Measurements from ENCODE around the gene SYT1.

SYT1 gene

DNA sequence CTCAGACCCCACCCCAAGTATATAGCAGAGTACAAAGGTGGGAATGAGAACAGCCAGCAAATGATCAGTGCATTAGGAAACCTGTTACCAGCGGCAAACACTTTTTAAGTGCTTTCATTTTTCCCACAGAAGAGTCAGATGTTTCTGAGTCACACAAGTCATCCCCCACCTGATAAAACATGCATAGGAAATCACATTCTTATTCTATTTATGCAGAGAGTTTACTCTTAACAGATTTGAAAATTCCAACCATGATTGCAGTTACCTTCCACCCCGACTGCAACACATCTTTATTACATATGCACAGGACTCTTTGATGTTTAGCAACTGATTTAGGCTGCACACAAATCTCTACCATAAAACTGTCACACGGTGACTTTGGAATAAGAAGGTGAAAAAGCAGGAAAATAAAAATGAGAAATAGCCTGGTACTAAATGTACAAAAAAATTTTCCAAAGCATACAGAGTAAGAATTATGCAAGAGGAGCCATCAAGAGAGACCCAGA is 589.8 kb downstream of the SYT1 start:
- TF ChIP-seq SIN3A (IDR thresholded peaks at IDR 0.05; ENCODE audit: borderline replicate concordance, insufficient read depth, low read length) (no peak), FOXP2 (optimal IDR thresholded peaks at IDR 0.05; ENCODE audit: borderline replicate concordance, extremely low read depth, extremely low read length, insufficient read depth) (no peak), POLR2AphosphoS5 (IDR thresholded peaks at IDR 0.05; ENCODE audit: low read depth, low read length) (no peak), TAF1 (IDR thresholded peaks at IDR 0.05; ENCODE audit: borderline replicate concordance, insufficient read depth, low read length) (no peak)
- TF ChIP-seq, protein P1, sequence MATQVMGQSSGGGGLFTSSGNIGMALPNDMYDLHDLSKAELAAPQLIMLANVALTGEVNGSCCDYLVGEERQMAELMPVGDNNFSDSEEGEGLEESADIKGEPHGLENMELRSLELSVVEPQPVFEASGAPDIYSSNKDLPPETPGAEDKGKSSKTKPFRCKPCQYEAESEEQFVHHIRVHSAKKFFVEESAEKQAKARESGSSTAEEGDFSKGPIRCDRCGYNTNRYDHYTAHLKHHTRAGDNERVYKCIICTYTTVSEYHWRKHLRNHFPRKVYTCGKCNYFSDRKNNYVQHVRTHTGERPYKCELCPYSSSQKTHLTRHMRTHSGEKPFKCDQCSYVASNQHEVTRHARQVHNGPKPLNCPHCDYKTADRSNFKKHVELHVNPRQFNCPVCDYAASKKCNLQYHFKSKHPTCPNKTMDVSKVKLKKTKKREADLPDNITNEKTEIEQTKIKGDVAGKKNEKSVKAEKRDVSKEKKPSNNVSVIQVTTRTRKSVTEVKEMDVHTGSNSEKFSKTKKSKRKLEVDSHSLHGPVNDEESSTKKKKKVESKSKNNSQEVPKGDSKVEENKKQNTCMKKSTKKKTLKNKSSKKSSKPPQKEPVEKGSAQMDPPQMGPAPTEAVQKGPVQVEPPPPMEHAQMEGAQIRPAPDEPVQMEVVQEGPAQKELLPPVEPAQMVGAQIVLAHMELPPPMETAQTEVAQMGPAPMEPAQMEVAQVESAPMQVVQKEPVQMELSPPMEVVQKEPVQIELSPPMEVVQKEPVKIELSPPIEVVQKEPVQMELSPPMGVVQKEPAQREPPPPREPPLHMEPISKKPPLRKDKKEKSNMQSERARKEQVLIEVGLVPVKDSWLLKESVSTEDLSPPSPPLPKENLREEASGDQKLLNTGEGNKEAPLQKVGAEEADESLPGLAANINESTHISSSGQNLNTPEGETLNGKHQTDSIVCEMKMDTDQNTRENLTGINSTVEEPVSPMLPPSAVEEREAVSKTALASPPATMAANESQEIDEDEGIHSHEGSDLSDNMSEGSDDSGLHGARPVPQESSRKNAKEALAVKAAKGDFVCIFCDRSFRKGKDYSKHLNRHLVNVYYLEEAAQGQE (IDR thresholded peaks at IDR 0.05; ENCODE audit: insufficient read depth in 1 of 2, low read depth in 2 of 2, low read length in 2 of 2), result no peak

DNA sequence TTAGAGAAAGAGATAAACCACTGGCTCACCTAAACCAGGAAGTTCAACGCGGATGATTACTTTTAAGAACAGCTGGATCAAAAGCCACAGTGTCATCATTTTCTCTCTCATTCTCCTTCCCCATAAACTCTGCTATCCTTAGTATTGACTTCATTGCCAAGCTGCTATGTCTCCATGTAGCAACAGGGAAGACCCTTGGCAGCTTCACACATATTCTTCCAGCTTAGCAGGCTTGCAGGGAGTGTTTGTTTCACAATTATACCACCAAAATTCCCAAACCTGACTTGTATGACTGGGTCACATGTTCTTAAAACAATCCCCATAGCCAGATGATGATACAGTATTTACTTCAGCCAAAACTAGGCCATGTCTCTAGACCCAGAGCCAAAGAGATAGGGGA is 590.7 kb downstream of the SYT1 start:
- TF ChIP-seq, protein P1 (IDR thresholded peaks at IDR 0.05; ENCODE audit: insufficient read depth in 1 of 2, low read depth in 2 of 2, low read length in 2 of 2), result no peak
- TF ChIP-seq SIN3A (IDR thresholded peaks at IDR 0.05; ENCODE audit: borderline replicate concordance, insufficient read depth, low read length), result no peak
- TF ChIP-seq FOXP2 (optimal IDR thresholded peaks at IDR 0.05; ENCODE audit: borderline replicate concordance, extremely low read depth, extremely low read length, insufficient read depth), result no peak

DNA sequence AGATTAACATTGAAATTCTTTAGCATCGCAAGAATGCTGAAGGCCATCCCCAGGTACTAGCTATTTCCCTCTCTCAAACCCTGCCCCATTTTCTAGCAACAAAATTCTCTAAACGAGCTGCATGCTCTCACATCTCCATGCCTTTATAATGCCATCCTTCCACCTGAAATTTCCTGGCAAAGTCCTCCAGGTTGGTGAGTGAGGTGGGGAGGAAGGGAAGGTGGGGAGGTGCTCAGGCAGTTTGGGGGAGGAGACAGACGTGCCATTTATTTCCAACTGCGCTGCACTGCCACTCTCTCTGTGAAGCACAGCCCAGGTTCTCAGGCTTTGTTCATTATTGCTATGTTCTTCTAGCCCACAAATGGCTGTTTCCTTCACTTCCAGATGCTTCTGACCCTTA is 617.7 kb downstream of the SYT1 start:
- TF ChIP-seq SIN3A (IDR thresholded peaks at IDR 0.05; ENCODE audit: borderline replicate concordance, insufficient read depth, low read length) (no peak), POLR2AphosphoS5 (IDR thresholded peaks at IDR 0.05; ENCODE audit: low read depth, low read length) (no peak), FOXP2 (optimal IDR thresholded peaks at IDR 0.05; ENCODE audit: borderline replicate concordance, extremely low read depth, extremely low read length, insufficient read depth) (no peak), TAF1 (IDR thresholded peaks at IDR 0.05; ENCODE audit: borderline replicate concordance, insufficient read depth, low read length) (no peak)
- TF ChIP-seq, protein P1 (IDR thresholded peaks at IDR 0.05; ENCODE audit: insufficient read depth in 1 of 2, low read depth in 2 of 2, low read length in 2 of 2), result no peak

DNA sequence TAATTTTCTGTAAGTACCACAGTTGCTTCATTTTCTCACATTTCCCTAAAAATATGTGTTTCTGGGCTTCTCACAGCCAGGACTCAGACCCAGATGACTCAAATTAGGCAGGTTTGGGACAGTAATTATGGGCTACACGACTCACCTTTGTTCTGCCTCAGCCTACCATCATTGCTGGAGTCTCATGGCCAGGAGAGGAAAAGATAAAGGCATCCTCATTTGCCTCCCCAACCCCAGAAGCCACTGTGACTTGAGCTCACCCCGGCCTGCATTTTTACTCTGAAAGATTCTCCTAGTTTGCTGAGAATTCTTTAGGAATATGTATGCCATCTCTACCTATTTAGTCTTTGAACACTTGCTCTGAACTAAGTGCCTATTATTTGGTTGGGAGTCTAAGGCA is 618.3 kb downstream of the SYT1 start:
- no peak for TF ChIP-seq POLR2AphosphoS5 (IDR thresholded peaks at IDR 0.05; ENCODE audit: low read depth, low read length)
- TF ChIP-seq TAF1 (IDR thresholded peaks at IDR 0.05; ENCODE audit: borderline replicate concordance, insufficient read depth, low read length), result no peak
- TF ChIP-seq, protein P1 (IDR thresholded peaks at IDR 0.05; ENCODE audit: insufficient read depth in 1 of 2, low read depth in 2 of 2, low read length in 2 of 2), result no peak
- TF ChIP-seq SIN3A (IDR thresholded peaks at IDR 0.05; ENCODE audit: borderline replicate concordance, insufficient read depth, low read length), result no peak
- no peak for TF ChIP-seq FOXP2 (optimal IDR thresholded peaks at IDR 0.05; ENCODE audit: borderline replicate concordance, extremely low read depth, extremely low read length, insufficient read depth)

DNA sequence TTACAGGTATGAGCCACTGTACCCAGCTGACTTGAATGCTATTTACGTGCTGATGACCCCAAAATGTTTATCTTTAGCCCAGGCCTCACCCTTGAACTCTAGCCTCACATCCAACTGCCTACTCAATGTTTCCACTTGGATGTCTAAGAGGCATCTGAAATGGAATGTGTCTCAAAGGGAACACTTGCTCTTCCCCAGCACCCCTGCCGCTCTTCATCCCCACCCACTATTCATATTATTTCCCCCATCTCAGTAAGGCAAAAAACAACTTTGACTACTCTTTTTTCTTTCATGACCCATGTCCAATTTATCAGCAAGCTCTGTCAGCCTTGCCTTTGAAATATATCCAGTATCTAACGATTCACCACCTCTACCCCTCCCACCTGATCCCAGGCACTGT is 621.6 kb downstream of the SYT1 start:
- TF ChIP-seq, protein P1 (IDR thresholded peaks at IDR 0.05; ENCODE audit: insufficient read depth in 1 of 2, low read depth in 2 of 2, low read length in 2 of 2), result no peak
- TF ChIP-seq SIN3A (IDR thresholded peaks at IDR 0.05; ENCODE audit: borderline replicate concordance, insufficient read depth, low read length), result no peak
- TF ChIP-seq TAF1 (IDR thresholded peaks at IDR 0.05; ENCODE audit: borderline replicate concordance, insufficient read depth, low read length), result no peak
- no peak for TF ChIP-seq FOXP2 (optimal IDR thresholded peaks at IDR 0.05; ENCODE audit: borderline replicate concordance, extremely low read depth, extremely low read length, insufficient read depth)
- no peak for TF ChIP-seq POLR2AphosphoS5 (IDR thresholded peaks at IDR 0.05; ENCODE audit: low read depth, low read length)
